Gastroesophageal sphincter (tissue), 4 donors: ENCODE data around the gene CREB1. TPM values are rescaled to one million over a fixed set of nuclear protein-coding genes. Genes with fewer than 3 reads are reported as not detected.
A peak's percentile ranks its signal among the peaks of the same experiment; 100 is the strongest.

ENCODE experiments used
- ATAC-seq: fragments of 150-250 bp; one replicate; pipeline ENCODE4 v1.9.1; 2016; ENCODE audit warnings: mild to moderate bottlenecking, moderate library complexity
- H3K27ac ChIP-seq, 4 donors: fragments of 200-600 bp; sonication (generic) in 3 of 4; 1 replicate in 3 of 4; 2 replicates in 1 of 4; pipeline ENCODE4 v1.5.1; 2016 to 2019
- H3K27me3 ChIP-seq: fragments of 200-600 bp; sonication (generic); one replicate; pipeline ENCODE4 v1.5.1; 2019
- H3K36me3 ChIP-seq, 2 donors: fragments of 200-600 bp; sonication (generic); one replicate each; pipeline ENCODE4 v1.5.1; 2019; ENCODE audit warnings: control low read depth in 1 of 2
- H3K4me1 ChIP-seq, 3 donors: fragments of 200-600 bp; sonication (generic); 1 replicate in 2 of 3; 2 replicates in 1 of 3; pipeline ENCODE4 v1.5.1; 2016 to 2019; ENCODE audit warnings: control low read depth in 2 of 3
- H3K4me3 ChIP-seq, 2 donors: fragments of 200-600 bp; sonication (generic); one replicate each; pipeline ENCODE4 v1.5.1; 2019; ENCODE audit warnings: mild to moderate bottlenecking in 1 of 2, moderate library complexity in 1 of 2
- H3K9me3 ChIP-seq, 3 donors: fragments of 200-600 bp; sonication (generic); one replicate each; pipeline ENCODE4 v1.5.1; 2017 to 2019; ENCODE audit warnings: control low read depth in 2 of 3
- CTCF ChIP-seq, 4 experiments: fragments of 200-600 bp in 2 of 4; fragments of 450-650 bp in 2 of 4; sonication (generic) in 1 of 4; IDR thresholded peaks; one replicate each; pipeline ENCODE4 v1.5.1; 2017 to 2019; ENCODE audit warnings: antibody characterized with exemption in 4 of 4, mild to moderate bottlenecking in 2 of 4, moderate library complexity in 2 of 4
- EP300 ChIP-seq: sonication (generic); formaldehyde crosslinking; IDR thresholded peaks from one replicate; pipeline ENCODE4 v1.6.1; 2017; ENCODE audit warnings: antibody characterized with exemption, mild to moderate bottlenecking
- POLR2A ChIP-seq, 2 donors: fragments of 450-650 bp; IDR thresholded peaks; one replicate each; pipeline ENCODE4 v1.6.1; 2017; ENCODE audit warnings: antibody characterized with exemption in 2 of 2, mild to moderate bottlenecking in 2 of 2, moderate library complexity in 1 of 2
- POLR2AphosphoS5 ChIP-seq: sonication (generic); formaldehyde crosslinking; IDR thresholded peaks from one replicate; pipeline ENCODE4 v1.6.1; 2017; ENCODE audit warnings: antibody characterized with exemption
- WGBS, 2 donors: methylation state at CpG; one replicate each; pipeline ENCODE4 v1.1.5; 2018; ENCODE audit warnings: low coverage in 1 of 2; 5-methylcytosine and 5-hydroxymethylcytosine counted together
- total RNA-seq, 4 donors: library from RNA; depleted of rRNA; stranded (reverse); fragments of >200 nt; gene quantifications; one replicate each; pipeline ENCODE4 v1.1.0, GENCODE V29; 2016

Gene CREB1
- total RNA-seq, 4 donors from 2014 or later, result 46.0 to 60.2 (median 57.5) TPM

GRCh38 chr2:207531032-207531952 lies 1.5 kb downstream of the CREB1 start:
- 2 to 4% methylated on average over 20 of the region's 20 CpGs for WGBS, 2 donors
- no peak for ATAC-seq

GRCh38 chr2:207532676-207533075 lies 2.9 kb downstream of the CREB1 start:
- H3K4me1 ChIP-seq, result peaks cover 2 to 75% (median 22%) of the 10 kb centered on the region in 3 donors
- no peak overlapping the region for H3K4me3 ChIP-seq
- no peaks in the 10 kb centered on the region for H3K27me3 ChIP-seq
- no peak for ATAC-seq
- no peaks in the 10 kb centered on the region for H3K36me3 ChIP-seq
- H3K27ac ChIP-seq, result peak overlapping the region in 3 of 4 donors; percentile 61 to 97 (median 94)
- TF ChIP-seq POLR2AphosphoS5 (no peak), CTCF (IDR thresholded peaks at IDR 0.05) (no peak), POLR2A (IDR thresholded peaks at IDR 0.05) (no peak), EP300 (no peak)
- no peaks in the 10 kb centered on the region for H3K9me3 ChIP-seq
- WGBS, 2 donors, result 86 to 88% methylated on average over 9 of the region's 9 CpGs

More at GRCh38 chr2:207531032-207531952, 1.5 kb downstream of the CREB1 start:
- Histone ChIP-seq H3K4me3 (peak overlapping the region; percentile 62 to 94), H3K27ac (peak overlapping the region; percentile 94 to 99 (median 98)), H3K9me3 (no peaks in the 10 kb centered on the region), H3K36me3 (no peaks in the 10 kb centered on the region), H3K4me1 (peaks cover 2 to 67% (median 22%) of the 10 kb centered on the region in 3 donors), H3K27me3 (no peaks in the 10 kb centered on the region)
- TF ChIP-seq POLR2AphosphoS5 (no peak), POLR2A (IDR thresholded peaks at IDR 0.05) (no peak), EP300 (no peak)

- Histone ChIP-seq H3K4me1 (peaks cover 2 to 75% (median 22%) of the 10 kb centered on the region in 3 donors), H3K27me3 (no peaks in the 10 kb centered on the region), H3K9me3 (no peaks in the 10 kb centered on the region), H3K27ac (peak overlapping the region in 3 of 4 donors; percentile 61 to 97 (median 94)), H3K4me3 (no peak overlapping the region), H3K36me3 (no peaks in the 10 kb centered on the region)
- 42 to 59% methylated on average over 2 of the region's 2 CpGs for WGBS, 2 donors
- ATAC-seq, result no peak
- TF ChIP-seq CTCF (IDR thresholded peaks at IDR 0.05), result no peak
- TF ChIP-seq POLR2AphosphoS5, result no peak
- TF ChIP-seq EP300, result no peak
- no peak for TF ChIP-seq POLR2A (IDR thresholded peaks at IDR 0.05)
These were observed 3.8 kb downstream of the CREB1 start for GRCh38 chr2:207533461-207534008.

GRCh38 chr2:207534417-207534816 lies 4.7 kb downstream of the CREB1 start:
- WGBS, 2 donors, result 92 to 94% methylated on average over 1 to 3 of the region's 3 CpGs
- ATAC-seq, result no peak
- peak overlapping the region in 3 of 4 donors; percentile 61 to 97 (median 94) for H3K27ac ChIP-seq

More at GRCh38 chr2:207534417-207534816, 4.7 kb downstream of the CREB1 start:
- Histone ChIP-seq H3K27me3 (no peaks in the 10 kb centered on the region), H3K4me1 (peaks cover 2 to 69% (median 22%) of the 10 kb centered on the region in 3 donors), H3K36me3 (no peaks in the 10 kb centered on the region), H3K9me3 (no peaks in the 10 kb centered on the region), H3K4me3 (no peak overlapping the region)
- TF ChIP-seq POLR2AphosphoS5 (no peak), CTCF (IDR thresholded peaks at IDR 0.05) (no peak)
